ENCODE results near the gene ZNF577.

DNA sequence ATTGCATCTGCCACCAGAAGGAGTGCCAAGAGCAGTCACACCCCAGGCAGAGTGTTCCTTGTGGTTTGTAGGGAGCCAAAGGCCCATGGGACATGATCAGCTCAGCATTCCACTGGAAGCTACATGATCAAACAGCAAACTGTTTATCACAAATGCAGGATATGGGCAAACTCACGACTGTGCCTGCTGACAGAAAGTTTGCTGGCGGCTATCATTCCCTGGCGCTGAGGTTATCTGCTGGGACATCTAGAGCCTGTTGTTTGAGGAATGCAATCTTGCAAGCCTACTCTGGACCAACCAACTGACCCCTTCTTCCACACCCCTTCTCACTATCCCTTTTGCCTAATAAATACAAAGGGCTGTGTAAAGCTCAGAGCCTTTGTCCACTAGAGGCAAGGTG is 31.9 kb upstream of the ZNF577 start:
- TF ChIP-seq, protein P1, sequence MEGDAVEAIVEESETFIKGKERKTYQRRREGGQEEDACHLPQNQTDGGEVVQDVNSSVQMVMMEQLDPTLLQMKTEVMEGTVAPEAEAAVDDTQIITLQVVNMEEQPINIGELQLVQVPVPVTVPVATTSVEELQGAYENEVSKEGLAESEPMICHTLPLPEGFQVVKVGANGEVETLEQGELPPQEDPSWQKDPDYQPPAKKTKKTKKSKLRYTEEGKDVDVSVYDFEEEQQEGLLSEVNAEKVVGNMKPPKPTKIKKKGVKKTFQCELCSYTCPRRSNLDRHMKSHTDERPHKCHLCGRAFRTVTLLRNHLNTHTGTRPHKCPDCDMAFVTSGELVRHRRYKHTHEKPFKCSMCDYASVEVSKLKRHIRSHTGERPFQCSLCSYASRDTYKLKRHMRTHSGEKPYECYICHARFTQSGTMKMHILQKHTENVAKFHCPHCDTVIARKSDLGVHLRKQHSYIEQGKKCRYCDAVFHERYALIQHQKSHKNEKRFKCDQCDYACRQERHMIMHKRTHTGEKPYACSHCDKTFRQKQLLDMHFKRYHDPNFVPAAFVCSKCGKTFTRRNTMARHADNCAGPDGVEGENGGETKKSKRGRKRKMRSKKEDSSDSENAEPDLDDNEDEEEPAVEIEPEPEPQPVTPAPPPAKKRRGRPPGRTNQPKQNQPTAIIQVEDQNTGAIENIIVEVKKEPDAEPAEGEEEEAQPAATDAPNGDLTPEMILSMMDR (IDR thresholded peaks at IDR 0.05): no peak
- TF ChIP-seq REST (IDR thresholded peaks at IDR 0.05; ENCODE audit: insufficient read depth in 1 of 2, low read depth in 2 of 2, low read length in 1 of 2): no peak

All from Panc1 (cell line).